MCF 10A (cell line): ENCODE measurements around the gene PTTG1. TPM values are rescaled to one million over a fixed set of nuclear protein-coding genes. Genes with fewer than 3 reads are reported as not detected.
"Not testable (repeated sequence)": the region's sequence is repeated elsewhere in the genome, so short reads cannot be mapped to it uniquely, and the experiment has no call there.

Source experiments
- BruUV-seq: library from RNA; stranded (reverse); fragments of 400-500 nt; replicated peaks from 2 replicates; lab custom pipeline; 2021; lab: Mats Ljungman, UMichigan
- CTCF ChIA-PET: fragments of 300-600 bp; sonication (Branson Sonifier 250); formaldehyde crosslinking; extraction: SDS; loops from one replicate; lab custom pipeline; 2021; ENCODE audit warnings: antibody characterized with exemption, inconsistent platforms; lab: Yijun Ruan, JAX
- POLR2A ChIA-PET: fragments of 300-600, 350-650 bp; sonication (Branson Sonifier 250); formaldehyde crosslinking; extraction: SDS; loops from one replicate; lab custom pipeline; 2020; ENCODE audit warnings: antibody characterized with exemption, inconsistent platforms; lab: Yijun Ruan, JAX
- DNase-seq: peaks from one replicate; pipeline ENCODE4 v3.0.0-alpha.2; 2018; ENCODE audit not compliant: unreplicated experiment
- H3K27ac Mint-ChIP-seq: one replicate; pipeline ENCODE4 v1.8.0; 2022; ENCODE audit warnings: mild to moderate bottlenecking, low read depth, mixed read lengths; ENCODE audit not compliant: unreplicated experiment
- H3K27me3 Mint-ChIP-seq: one replicate; pipeline ENCODE4 v1.8.0; 2022; ENCODE audit warnings: mixed read lengths; ENCODE audit not compliant: insufficient read depth, unreplicated experiment
- H3K36me3 Mint-ChIP-seq: one replicate; pipeline ENCODE4 v1.8.0; 2022; ENCODE audit warnings: mild to moderate bottlenecking, moderate library complexity, mixed read lengths; ENCODE audit not compliant: insufficient read depth, unreplicated experiment
- H3K4me1 Mint-ChIP-seq: one replicate; pipeline ENCODE4 v1.8.0; 2022; ENCODE audit warnings: mixed read lengths; ENCODE audit not compliant: insufficient read depth, unreplicated experiment
- H3K4me3 Mint-ChIP-seq: one replicate; pipeline ENCODE4 v1.8.0; 2022; ENCODE audit warnings: mild to moderate bottlenecking, moderate library complexity, mixed read lengths; ENCODE audit not compliant: unreplicated experiment
- H3K9me3 Mint-ChIP-seq: one replicate; pipeline ENCODE4 v1.8.0; 2022; ENCODE audit warnings: mixed read lengths; ENCODE audit not compliant: unreplicated experiment
- CTCF ChIP-seq: fragments of 200-600 bp; IDR thresholded peaks from one replicate; pipeline ENCODE4 v1.8.0; 2022; ENCODE audit warnings: antibody characterized with exemption, mild to moderate bottlenecking; ENCODE audit not compliant: unreplicated experiment
- intact Hi-C: fragments of 100-400 bp; cut with micrococcal nuclease; formaldehyde crosslinking; loops from 2 replicates; pipeline ENCODE4 v1.14.1; 2022
- total RNA-seq: library from RNA; stranded (reverse); gene quantifications from 2 replicates; pipeline ENCODE4 v1.2.3, GENCODE V29; 2022

PTTG1 gene
- total RNA-seq, 1 experiment from 2014 or later, result 119 TPM

DNA sequence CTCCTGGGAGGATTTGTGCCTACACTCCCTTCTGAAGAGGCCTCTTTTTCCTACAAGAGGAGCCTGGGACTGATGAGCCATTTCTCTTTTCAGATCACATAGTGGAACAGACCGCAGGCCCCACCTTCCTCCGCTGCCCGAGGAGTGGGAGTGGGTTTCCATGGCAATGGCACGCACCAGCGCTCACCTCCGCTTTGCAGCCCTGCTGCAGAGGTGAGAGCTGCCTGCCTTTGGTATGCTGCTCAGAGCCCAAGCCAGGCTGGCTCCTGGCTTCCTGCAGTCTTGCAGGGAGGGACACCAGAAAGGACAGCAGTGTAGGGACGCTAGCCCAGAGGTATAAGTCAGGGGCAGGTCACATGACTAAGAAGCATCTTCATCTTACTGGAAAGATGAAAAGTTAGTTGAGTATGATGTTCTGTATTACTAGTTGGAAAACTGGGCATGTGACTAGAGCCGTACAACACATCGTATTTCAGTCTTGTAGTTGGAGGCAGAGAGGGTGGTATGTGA, 12.4 kb downstream of the PTTG1 start:
- BruUV-seq, result no TSS peak
- intact Hi-C loops, result loop anchor here (10.0 kb wide), 2 partner anchors 531 to 1111 kb away; partner anchors contain the start of gene GABRB2
- Mint-ChIP-seq H3K27ac (no peak overlapping the region), H3K36me3 (peaks cover 10% of the 10 kb centered on the region), H3K4me1 (peaks cover 18% of the 10 kb centered on the region), H3K4me3 (no peak overlapping the region), H3K27me3 (peaks cover 13% of the 10 kb centered on the region), H3K9me3 (no peaks in the 10 kb centered on the region)
- POLR2A ChIA-PET, result interaction anchor here (1.1 to 1.6 kb wide), 3 partner anchors 10 to 16 kb away, joined by 6 to 16 read pairs (median 7); partner anchors contain the start of genes PTTG1 and SLU7
- CTCF ChIA-PET, result interaction anchor here (0.6 kb wide), 1 partner anchor 215 kb away, joined by 5 read pairs; no protein-coding TSS in a partner anchor
- no peak for TF ChIP-seq CTCF
- DNase-seq, result peak; percentile 63

DNA sequence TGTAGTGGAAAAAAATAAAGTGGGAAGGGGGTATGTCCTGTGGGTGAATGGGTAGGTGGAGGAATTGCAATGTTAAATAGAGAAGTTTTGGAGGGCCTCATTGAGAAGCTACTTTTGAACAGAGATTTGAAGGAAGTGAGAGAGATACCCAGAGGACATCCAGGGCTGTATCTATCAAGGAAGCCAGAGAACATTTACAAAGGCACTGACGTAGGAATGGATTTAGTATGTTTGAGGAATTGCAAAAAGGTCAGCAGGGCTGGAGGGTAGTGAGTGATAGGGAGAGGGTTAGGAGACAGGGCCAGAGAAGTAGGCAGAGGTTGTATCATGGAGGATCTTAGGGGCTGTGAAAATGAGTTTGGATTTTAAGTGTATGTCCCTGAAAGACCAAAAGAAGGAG, 13.9 kb downstream of the PTTG1 start:
- BruUV-seq, result no TSS peak
- no peak for DNase-seq
- Mint-ChIP-seq H3K4me3 (no peak overlapping the region), H3K27me3 (peaks cover 13% of the 10 kb centered on the region), H3K27ac (no peak overlapping the region), H3K36me3 (peaks cover 5% of the 10 kb centered on the region), H3K9me3 (no peaks in the 10 kb centered on the region), H3K4me1 (peaks cover 18% of the 10 kb centered on the region)
- CTCF ChIA-PET, result interaction anchor here (0.5 to 1.3 kb wide), 6 partner anchors 11 to 1215 kb away, joined by 3 to 7 read pairs (median 4); no protein-coding TSS in a partner anchor
- no peak for TF ChIP-seq CTCF
- POLR2A ChIA-PET, result interaction anchor here (0.7 to 1.4 kb wide), 2 partner anchors 7 to 14 kb away, joined by 4 to 7 read pairs; partner anchors contain the start of gene PTTG1
- intact Hi-C loops, result loop anchor here (5.0 to 10.0 kb wide), 4 partner anchors 352 to 1242 kb away; partner anchors contain the start of gene GABRB2

DNA sequence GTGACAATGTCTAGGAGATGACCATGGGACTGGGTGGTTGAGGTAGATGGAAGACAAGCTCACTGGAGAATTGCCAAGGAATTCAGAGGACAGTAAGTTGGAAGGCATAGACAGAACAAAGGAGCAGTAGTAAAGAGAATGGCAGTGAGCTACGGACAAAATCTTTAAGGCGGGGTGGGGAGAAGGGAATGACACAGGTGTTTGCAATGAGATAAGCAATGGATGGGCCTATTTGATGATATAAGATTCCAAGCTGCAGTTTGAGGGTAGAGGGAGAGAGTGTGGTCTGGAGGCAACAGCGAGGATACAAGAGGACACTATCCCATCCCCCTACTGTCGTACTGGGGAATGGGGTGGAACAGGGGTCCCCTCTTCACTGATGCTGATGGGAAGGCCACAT, 14.4 kb downstream of the PTTG1 start:
- Mint-ChIP-seq H3K27ac (no peak overlapping the region), H3K9me3 (no peaks in the 10 kb centered on the region), H3K27me3 (peaks cover 13% of the 10 kb centered on the region), H3K4me1 (peaks cover 18% of the 10 kb centered on the region), H3K4me3 (no peak overlapping the region), H3K36me3 (peaks cover 5% of the 10 kb centered on the region)
- DNase-seq, result no peak
- BruUV-seq, result no TSS peak
- POLR2A ChIA-PET, result interaction anchor here (0.7 to 1.4 kb wide), 2 partner anchors 8 to 14 kb away, joined by 4 to 7 read pairs; partner anchors contain the start of gene PTTG1
- no peak for TF ChIP-seq CTCF
- intact Hi-C loops, result loop anchor here (5.0 to 10.0 kb wide), 4 partner anchors 351 to 1241 kb away; partner anchors contain the start of gene GABRB2
- CTCF ChIA-PET, result interaction anchor here (0.5 to 1.3 kb wide), 7 partner anchors 9 to 1214 kb away, joined by 3 to 7 read pairs (median 4); no protein-coding TSS in a partner anchor

DNA sequence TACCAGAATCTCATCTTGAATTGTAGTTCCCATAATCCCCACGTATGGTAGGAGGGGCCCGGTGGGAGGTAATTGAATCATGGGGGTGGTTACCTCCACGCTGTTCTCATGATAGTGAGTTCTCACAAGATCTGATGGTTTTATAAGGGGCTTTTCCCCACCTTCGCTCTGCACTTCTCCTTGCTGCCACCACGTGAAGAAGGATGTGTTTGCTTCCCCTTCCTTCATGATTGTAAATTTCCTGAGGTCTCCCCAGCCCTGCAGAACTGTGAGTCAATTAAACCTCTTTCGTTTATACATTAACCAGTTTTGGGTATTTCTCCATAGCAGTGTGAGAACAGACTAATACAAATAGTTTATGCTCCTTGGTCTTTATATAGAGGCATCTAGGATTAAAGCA, 15.0 kb downstream of the PTTG1 start:
- CTCF ChIA-PET, result interaction anchor here (0.7 to 6.0 kb wide), 6 partner anchors 10 to 1267 kb away, joined by 3 to 197 read pairs (median 12); partner anchors contain the start of genes PTTG1 and SLU7
- H3K36me3 Mint-ChIP-seq, BruUV-seq, H3K27ac Mint-ChIP-seq, H3K4me3 Mint-ChIP-seq, H3K9me3 Mint-ChIP-seq, DNase-seq: not testable (repeated sequence)
- Mint-ChIP-seq H3K27me3 (peaks cover 13% of the 10 kb centered on the region), H3K4me1 (peaks cover 18% of the 10 kb centered on the region)
- POLR2A ChIA-PET, result interaction anchor here (1.4 to 3.8 kb wide), 2 partner anchors 14 to 15 kb away, joined by 7 to 43 read pairs; partner anchors contain the start of gene PTTG1
- intact Hi-C loops, result loop anchor here (5.0 to 10.0 kb wide), 4 partner anchors 351 to 1241 kb away; partner anchors contain the start of gene GABRB2
